NB4 (cell line): Measurements from ENCODE around the gene DNM1L.

ENCODE experiments used
- MYC ChIP-seq: IDR thresholded peaks from 2 replicates; pipeline ENCODE4 v1.6.1; 2011; ENCODE audit warnings: low read depth, low read length
- POLR2A ChIP-seq: IDR thresholded peaks from 2 replicates; pipeline ENCODE4 v1.6.1; 2011; ENCODE audit warnings: mild to moderate bottlenecking; ENCODE audit not compliant: insufficient read length; ENCODE audit errors: extremely low read depth
- TF ChIP-seq, protein P1 (sequence below): IDR thresholded peaks from one replicate; pipeline ENCODE4 v1.5.1; 2012; ENCODE audit warnings: low read depth, low read length

DNA sequence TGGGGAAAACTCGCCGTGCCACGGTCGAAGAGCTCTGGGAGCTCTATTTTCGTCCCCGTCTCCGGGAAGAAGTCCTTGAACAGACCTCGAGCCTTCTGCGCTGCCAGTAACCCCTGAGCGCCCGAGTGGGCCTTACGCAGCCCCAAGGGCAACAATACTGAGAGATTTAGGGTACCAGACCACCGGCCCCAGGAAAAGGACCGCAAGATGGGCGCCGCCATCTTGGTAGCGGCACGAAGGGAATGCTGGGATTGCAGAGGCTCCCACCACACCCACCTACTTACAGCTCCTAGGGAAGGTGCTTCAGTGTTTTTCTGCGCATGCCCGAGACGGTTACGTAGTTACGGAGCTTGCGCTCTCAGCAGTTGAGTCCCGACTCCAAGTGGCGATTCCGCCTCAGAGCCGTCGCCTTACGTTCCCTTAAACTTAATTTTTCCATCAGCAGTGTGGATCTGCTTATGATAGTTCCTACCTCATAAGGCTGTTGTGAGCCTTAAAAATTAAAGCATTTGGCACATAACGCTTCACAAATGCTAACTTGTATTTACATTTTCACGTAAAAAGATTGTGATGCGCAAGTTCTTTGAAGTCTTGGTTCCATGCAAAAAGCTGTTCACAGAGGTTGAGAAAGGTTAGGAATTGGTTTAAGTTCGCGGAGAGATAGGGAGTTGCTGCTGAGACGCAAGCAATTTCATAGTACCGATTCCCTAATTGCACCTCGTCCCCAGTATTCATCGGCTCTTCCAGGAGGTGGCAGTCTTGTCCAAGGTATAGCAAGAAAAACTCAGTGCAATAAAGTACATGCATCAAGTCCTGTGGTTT, 76.8 kb downstream of the DNM1L start, which contains the start of gene YARS2:
- peak; percentile 94 for TF ChIP-seq POLR2A
- TF ChIP-seq, protein P1, sequence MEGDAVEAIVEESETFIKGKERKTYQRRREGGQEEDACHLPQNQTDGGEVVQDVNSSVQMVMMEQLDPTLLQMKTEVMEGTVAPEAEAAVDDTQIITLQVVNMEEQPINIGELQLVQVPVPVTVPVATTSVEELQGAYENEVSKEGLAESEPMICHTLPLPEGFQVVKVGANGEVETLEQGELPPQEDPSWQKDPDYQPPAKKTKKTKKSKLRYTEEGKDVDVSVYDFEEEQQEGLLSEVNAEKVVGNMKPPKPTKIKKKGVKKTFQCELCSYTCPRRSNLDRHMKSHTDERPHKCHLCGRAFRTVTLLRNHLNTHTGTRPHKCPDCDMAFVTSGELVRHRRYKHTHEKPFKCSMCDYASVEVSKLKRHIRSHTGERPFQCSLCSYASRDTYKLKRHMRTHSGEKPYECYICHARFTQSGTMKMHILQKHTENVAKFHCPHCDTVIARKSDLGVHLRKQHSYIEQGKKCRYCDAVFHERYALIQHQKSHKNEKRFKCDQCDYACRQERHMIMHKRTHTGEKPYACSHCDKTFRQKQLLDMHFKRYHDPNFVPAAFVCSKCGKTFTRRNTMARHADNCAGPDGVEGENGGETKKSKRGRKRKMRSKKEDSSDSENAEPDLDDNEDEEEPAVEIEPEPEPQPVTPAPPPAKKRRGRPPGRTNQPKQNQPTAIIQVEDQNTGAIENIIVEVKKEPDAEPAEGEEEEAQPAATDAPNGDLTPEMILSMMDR, result peak; percentile 77
- no peak; the same call in none of the 2 replicates for TF ChIP-seq MYC
